ENCODE results near the gene RFX8.

DNA sequence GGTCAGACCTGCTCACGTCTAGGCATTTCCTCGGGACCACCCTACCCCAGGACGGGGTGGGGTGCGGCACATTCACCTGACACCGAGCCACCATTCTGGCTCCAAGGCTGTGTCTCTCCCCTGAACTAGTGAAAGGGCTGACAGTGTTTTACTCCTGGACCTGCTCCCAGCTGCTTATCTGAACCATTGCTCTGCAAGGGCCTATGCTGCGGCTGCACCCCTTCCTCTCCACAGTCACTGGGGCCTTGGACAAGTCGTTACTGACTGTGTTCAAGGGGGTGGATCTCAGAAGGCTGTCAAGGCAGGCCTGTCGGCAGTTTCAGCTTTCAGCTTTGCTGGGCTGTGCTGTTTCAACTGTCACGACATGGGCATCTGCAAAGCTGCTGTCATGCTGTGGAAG is 99.3 kb downstream of the RFX8 start:
- TF ChIP-seq, protein P1, sequence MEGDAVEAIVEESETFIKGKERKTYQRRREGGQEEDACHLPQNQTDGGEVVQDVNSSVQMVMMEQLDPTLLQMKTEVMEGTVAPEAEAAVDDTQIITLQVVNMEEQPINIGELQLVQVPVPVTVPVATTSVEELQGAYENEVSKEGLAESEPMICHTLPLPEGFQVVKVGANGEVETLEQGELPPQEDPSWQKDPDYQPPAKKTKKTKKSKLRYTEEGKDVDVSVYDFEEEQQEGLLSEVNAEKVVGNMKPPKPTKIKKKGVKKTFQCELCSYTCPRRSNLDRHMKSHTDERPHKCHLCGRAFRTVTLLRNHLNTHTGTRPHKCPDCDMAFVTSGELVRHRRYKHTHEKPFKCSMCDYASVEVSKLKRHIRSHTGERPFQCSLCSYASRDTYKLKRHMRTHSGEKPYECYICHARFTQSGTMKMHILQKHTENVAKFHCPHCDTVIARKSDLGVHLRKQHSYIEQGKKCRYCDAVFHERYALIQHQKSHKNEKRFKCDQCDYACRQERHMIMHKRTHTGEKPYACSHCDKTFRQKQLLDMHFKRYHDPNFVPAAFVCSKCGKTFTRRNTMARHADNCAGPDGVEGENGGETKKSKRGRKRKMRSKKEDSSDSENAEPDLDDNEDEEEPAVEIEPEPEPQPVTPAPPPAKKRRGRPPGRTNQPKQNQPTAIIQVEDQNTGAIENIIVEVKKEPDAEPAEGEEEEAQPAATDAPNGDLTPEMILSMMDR (IDR thresholded peaks at IDR 0.05; ENCODE audit: borderline replicate concordance, extremely low read depth, low read length, poor library complexity, severe bottlenecking), result no peak
- no peak for TF ChIP-seq EZH2 (IDR thresholded peaks at IDR 0.05; ENCODE audit: borderline replicate concordance, low read depth, low read length, severe bottlenecking)

Measured in DND-41 (cell line).